OCI-LY3 (cell line): Measurements from ENCODE around the gene KAZN.
"Not testable (repeated sequence)": the region's sequence is repeated elsewhere in the genome, so short reads cannot be mapped to it uniquely, and the experiment has no call there.

Experiments used
- H2AFZ ChIP-seq: fragments of 200-600, 300-600 bp; shearing (Covaris generic); 2 replicates; pipeline ENCODE4 v1.6.0; 2014; ENCODE audit warnings: antibody characterized with exemption, low read depth, low read length
- H3K27ac ChIP-seq: fragments of 200-600, 300-600 bp; sonication (generic); 2 replicates; pipeline ENCODE4 v1.5.1; 2014; ENCODE audit warnings: mild to moderate bottlenecking, low read length, moderate library complexity, mixed read lengths
- H3K27me3 ChIP-seq: fragments of 200-600, 300-600 bp; sonication (generic); 2 replicates; pipeline ENCODE4 v1.6.1; 2014; ENCODE audit warnings: low read depth, low read length, mixed read lengths
- H3K36me3 ChIP-seq: fragments of 200-600, 300-600 bp; sonication (generic); replicated peaks from 2 replicates; pipeline ENCODE3; 2014; ENCODE audit warnings: low read depth, low read length, mixed read lengths
- H3K4me1 ChIP-seq: fragments of 300-600, 200-600 bp; sonication (generic); 2 replicates; pipeline ENCODE4 v1.6.1; 2014; ENCODE audit warnings: low read length, mixed read lengths
- H3K4me2 ChIP-seq: fragments of 200-600, 300-600 bp; sonication (generic); 2 replicates; pipeline ENCODE4 v1.6.1; 2014; ENCODE audit warnings: low read length, mixed read lengths
- H3K4me3 ChIP-seq: fragments of 300-600, 200-600 bp; sonication (generic); 2 replicates; pipeline ENCODE4 v1.5.1; 2014; ENCODE audit warnings: antibody characterized with exemption, mild to moderate bottlenecking, low read length, moderate library complexity
- H3K79me2 ChIP-seq: fragments of 300-600, 200-600 bp; shearing (Covaris generic); 2 replicates; pipeline ENCODE4 v1.6.1; 2014; ENCODE audit warnings: mild to moderate bottlenecking, low read length, mixed read lengths
- H3K9ac ChIP-seq: fragments of 300-600, 200-600 bp; shearing (Covaris generic); 2 replicates; pipeline ENCODE4 v1.6.0; 2014; ENCODE audit warnings: mild to moderate bottlenecking, low read length, moderate library complexity
- H3K9me3 ChIP-seq: fragments of 200-600, 300-600 bp; shearing (Covaris generic); 2 replicates; pipeline ENCODE4 v1.6.1; 2014; ENCODE audit warnings: low read length, mixed read lengths; ENCODE audit not compliant: insufficient read depth
- H4K20me1 ChIP-seq: fragments of 200-600, 300-600 bp; sonication (generic); 2 replicates; pipeline ENCODE4 v1.6.1; 2016; ENCODE audit warnings: low read length, mixed read lengths; ENCODE audit not compliant: insufficient read depth
- CTCF ChIP-seq: fragments of 200-600, 300-600 bp; sonication (generic); IDR thresholded peaks from 2 replicates; pipeline ENCODE4 v1.5.1; 2014; ENCODE audit warnings: antibody characterized with exemption, low read length, low read depth
- EZH2phosphoT487 ChIP-seq: fragments of 200-600 bp; shearing (Covaris generic); IDR thresholded peaks from 2 replicates; pipeline ENCODE4 v1.6.1; 2018; ENCODE audit warnings: antibody characterized with exemption, mixed run types, low read depth

KAZN gene

GRCh38 chr1:14576155-14576554 is 22.3 kb upstream of the KAZN start:
- no peak overlapping the region for H3K4me3 ChIP-seq
- H3K27ac ChIP-seq: no peak overlapping the region
- H3K4me1 ChIP-seq: no peaks in the 10 kb centered on the region
- no peaks in the 10 kb centered on the region for H3K9me3 ChIP-seq
- no peaks in the 10 kb centered on the region for H4K20me1 ChIP-seq
- no peak overlapping the region for H2AFZ ChIP-seq
- no peak overlapping the region for H3K9ac ChIP-seq
- TF ChIP-seq CTCF (no peak), EZH2phosphoT487 (no peak)
- H3K4me2 ChIP-seq: no peak overlapping the region
- no peaks in the 10 kb centered on the region for H3K27me3 ChIP-seq
- H3K79me2 ChIP-seq: no peaks in the 10 kb centered on the region
- no peaks in the 10 kb centered on the region for H3K36me3 ChIP-seq

- Histone ChIP-seq H3K36me3 (no peaks in the 10 kb centered on the region), H3K9ac (no peak overlapping the region), H3K4me3 (no peak overlapping the region), H3K27ac (no peak overlapping the region), H3K9me3 (no peaks in the 10 kb centered on the region), H2AFZ (no peak overlapping the region), H3K4me1 (no peaks in the 10 kb centered on the region), H3K79me2 (no peaks in the 10 kb centered on the region), H4K20me1 (no peaks in the 10 kb centered on the region), H3K27me3 (no peaks in the 10 kb centered on the region), H3K4me2 (no peak overlapping the region)
- TF ChIP-seq CTCF: no peak
- TF ChIP-seq EZH2phosphoT487: no peak
Observed at GRCh38 chr1:14577261-14577660, 21.2 kb upstream of the KAZN start.

GRCh38 chr1:14578156-14578555 is 20.3 kb upstream of the KAZN start:
- no peaks in the 10 kb centered on the region for H3K27me3 ChIP-seq
- H3K27ac ChIP-seq: no peak overlapping the region
- no peaks in the 10 kb centered on the region for H3K79me2 ChIP-seq
- H3K36me3 ChIP-seq: no peaks in the 10 kb centered on the region
- H3K9me3 ChIP-seq: no peaks in the 10 kb centered on the region
- TF ChIP-seq CTCF: no peak
- TF ChIP-seq EZH2phosphoT487: no peak
- H3K9ac ChIP-seq: no peak overlapping the region
- no peak overlapping the region for H3K4me2 ChIP-seq
- H3K4me3 ChIP-seq: no peak overlapping the region
- H3K4me1 ChIP-seq: no peaks in the 10 kb centered on the region
- H4K20me1 ChIP-seq: no peaks in the 10 kb centered on the region
- no peak overlapping the region for H2AFZ ChIP-seq

GRCh38 chr1:14580295-14580694 is 18.2 kb upstream of the KAZN start:
- not testable (repeated sequence) for H3K36me3 ChIP-seq, H3K9me3 ChIP-seq, H3K79me2 ChIP-seq, H3K4me1 ChIP-seq, H3K27me3 ChIP-seq, H3K4me2 ChIP-seq, H3K9ac ChIP-seq, H2AFZ ChIP-seq, H3K4me3 ChIP-seq, H4K20me1 ChIP-seq, H3K27ac ChIP-seq

- Histone ChIP-seq H3K9ac (no peak overlapping the region), H3K27me3 (no peaks in the 10 kb centered on the region), H3K79me2 (no peaks in the 10 kb centered on the region), H3K4me3 (no peak overlapping the region), H3K27ac (no peak overlapping the region), H3K36me3 (no peaks in the 10 kb centered on the region), H2AFZ (no peak overlapping the region), H3K4me2 (no peak overlapping the region), H3K9me3 (no peaks in the 10 kb centered on the region), H4K20me1 (no peaks in the 10 kb centered on the region), H3K4me1 (no peaks in the 10 kb centered on the region)
- TF ChIP-seq EZH2phosphoT487 (no peak), CTCF (no peak)
Observed at GRCh38 chr1:14580986-14581385, 17.5 kb upstream of the KAZN start.
